K562 (cell line): ENCODE measurements around the gene SCAPER. TPM values are rescaled to one million over a fixed set of nuclear protein-coding genes. Genes with fewer than 3 reads are reported as not detected.

ENCODE experiments used
- ATAC-seq: fragments of 200-7000 bp; cut with Tn5 transposase; 3 replicates; pipeline ENCODE4 v1.9.1; 2020; ENCODE audit warnings: moderate library complexity
- BruUV-seq: library from RNA; stranded (reverse); fragments of 400-500 nt; replicated peaks from 2 replicates; lab custom pipeline; 2021; lab: Mats Ljungman, UMichigan
- CTCF ChIA-PET: fragments of 300-600 bp; formaldehyde crosslinking; extraction: SDS; loops from one replicate; lab custom pipeline; 2021; ENCODE audit warnings: low intra/inter-chr PET ratio; lab: Yijun Ruan, JAX
- POLR2A ChIA-PET: fragments of 300-600, 350-650 bp; sonication (Branson Sonifier 250); formaldehyde crosslinking; extraction: SDS; loops from one replicate; lab custom pipeline; 2021; ENCODE audit warnings: antibody characterized with exemption, inconsistent platforms; lab: Yijun Ruan, JAX
- DNase-seq, 4 experiments: peaks; one replicate each; pipeline versions ENCODE4 v3.0.0 to v3.0.0-alpha.2; 2011 to 2018; ENCODE audit warnings: low spot score in 3 of 4, mixed read lengths in 3 of 4; ENCODE audit errors: extremely low read depth in 1 of 4
- FAIRE-seq: peaks from 2 replicates; lab custom pipeline; 2011; peaks lifted over from hg19 to GRCh38; lab: Jason Lieb, UNC
- H2AFZ ChIP-seq: 2 replicates; pipeline ENCODE4 v1.6.0; 2011; ENCODE audit warnings: low read depth, low read length, control low read depth, inconsistent platforms
- H3K27ac ChIP-seq: fragments of 200-600 bp; 3 replicates; pipeline ENCODE4 v1.8.0; 2011; ENCODE audit warnings: low read depth, mild to moderate bottlenecking, control low read depth, inconsistent platforms, low read length, moderate library complexity, mixed read lengths; ENCODE audit errors: extremely low read depth
- H3K27me3 ChIP-seq, 2 experiments: fragments of 300-600 bp in 1 of 2; 2 replicates in 1 of 2; 3 replicates in 1 of 2; pipeline versions ENCODE4 v1.6.0 to v1.8.0; 2011; ENCODE audit warnings: inconsistent platforms in 2 of 2, low read length in 2 of 2, mild to moderate bottlenecking in 1 of 2, mixed read lengths in 1 of 2, moderate library complexity in 1 of 2; ENCODE audit not compliant: control insufficient read depth in 2 of 2, insufficient read depth in 2 of 2
- H3K36me3 ChIP-seq: fragments of 300-600 bp; 3 replicates; pipeline ENCODE4 v1.8.0; 2011; ENCODE audit warnings: mild to moderate bottlenecking, low read length, inconsistent platforms; ENCODE audit not compliant: control insufficient read depth, insufficient read depth
- H3K4me1 ChIP-seq, 2 experiments: fragments of 200-600 bp in 1 of 2; replicated peaks in 1 of 2; 2 replicates in 1 of 2; 3 replicates in 1 of 2; pipeline versions ENCODE4 v1.5.1 to v1.8.0; 2011; ENCODE audit warnings: inconsistent platforms in 2 of 2, low read length in 2 of 2, mild to moderate bottlenecking in 1 of 2, mixed read lengths in 1 of 2, moderate library complexity in 1 of 2; ENCODE audit not compliant: control insufficient read depth in 2 of 2, insufficient read depth in 2 of 2
- H3K4me2 ChIP-seq: 2 replicates; pipeline ENCODE4 v1.6.1; 2011; ENCODE audit warnings: low read length, control low read depth, inconsistent platforms, mixed read lengths; ENCODE audit not compliant: insufficient read depth
- H3K4me3 ChIP-seq: fragments of 200-600 bp; sonication (generic), shearing (Covaris generic); 2 replicates; pipeline ENCODE4 v1.5.1; 2016; ENCODE audit warnings: control low read depth, inconsistent platforms
- H3K79me2 ChIP-seq: fragments of 200-600 bp; 3 replicates; pipeline ENCODE4 v1.8.0; 2011; ENCODE audit warnings: low read length, inconsistent platforms; ENCODE audit not compliant: control insufficient read depth, insufficient read depth
- H3K9ac ChIP-seq, 2 experiments: 2 replicates each; pipeline versions ENCODE4 v1.6.0 to v1.6.1; 2011; ENCODE audit warnings: low read depth in 2 of 2, low read length in 2 of 2, control low read depth in 1 of 2, inconsistent platforms in 1 of 2, mild to moderate bottlenecking in 1 of 2, mixed read lengths in 1 of 2; ENCODE audit not compliant: insufficient read depth in 1 of 2
- H3K9me1 ChIP-seq: one replicate; pipeline ENCODE4 v1.6.0; 2011; ENCODE audit warnings: inconsistent platforms, mild to moderate bottlenecking, low read length, moderate library complexity; ENCODE audit not compliant: control insufficient read depth, insufficient read depth
- H3K9me3 ChIP-seq: replicated peaks from 2 replicates; pipeline ENCODE4 v1.5.1; 2011; ENCODE audit warnings: low read depth, low read length, inconsistent platforms; ENCODE audit not compliant: control insufficient read depth, insufficient read depth
- H4K20me1 ChIP-seq: replicated peaks from 2 replicates; pipeline ENCODE4 v1.6.1; 2011; ENCODE audit warnings: low read length, inconsistent platforms, mixed read lengths; ENCODE audit not compliant: control insufficient read depth, insufficient read depth
- CBX3 ChIP-seq, 2 experiments: IDR thresholded peaks; 1 replicate in 1 of 2; 2 replicates in 1 of 2; pipeline ENCODE4 v1.6.1; 2012; ENCODE audit warnings: inconsistent platforms in 2 of 2, low read length in 2 of 2, borderline replicate concordance in 1 of 2, control low read depth in 1 of 2
- MAFK ChIP-seq: IDR thresholded peaks from 2 replicates; pipeline ENCODE4 v1.6.1; 2011; ENCODE audit warnings: low read length, improper control_type of control experiment
- ZNF407 ChIP-seq: fragments of 450-650 bp; IDR thresholded peaks from 2 replicates; pipeline ENCODE4 v1.6.1; 2016; ENCODE audit warnings: low read depth
- WGBS: fragments of 100-300 bp; shearing (Covaris generic); methylation state at CpG from one replicate; pipeline ENCODE4 v1.1.6; 2016; ENCODE audit warnings: low coverage, mixed read lengths; ENCODE audit not compliant: insufficient coverage; ENCODE audit errors: missing lambda C conversion rate; 5-methylcytosine and 5-hydroxymethylcytosine counted together
- in situ Hi-C: fragments of 300-500 bp; cut with MboI; formaldehyde crosslinking; loops from 4 replicates; pipeline ENCODE4 v1.15.0; 2018; ENCODE audit warnings: inconsistent platforms, mixed read lengths
- intact Hi-C: fragments of 100-400 bp; cut with micrococcal nuclease; formaldehyde crosslinking; loops from 2 replicates; pipeline ENCODE4 v1.14.2; 2022
- polyA plus RNA-seq, 8 experiments: library from polyadenylated mRNA; depleted of rRNA in 4 of 8; stranded (reverse) in 5 of 8; unstranded in 3 of 8; fragments of >200 nt; fragmentation: Nextera tagmentation in 2 of 8; fragmentation: Illumina TruSeq in 1 of 8; extraction: Ambion mirVana in 2 of 8; extraction: Trizol in 1 of 8; gene quantifications; 2 replicates each; pipeline versions ENCODE4 v1.2.1 to v1.2.3, GENCODE V29; 2011 to 2014; ENCODE audit warnings: inconsistent platforms in 1 of 8, missing spikeins in 1 of 8
- total RNA-seq, 7 experiments: library from RNA; depleted of rRNA in 6 of 7; stranded (reverse); fragments of >200 nt in 6 of 7; fragmentation: Illumina TruSeq in 2 of 7; extraction: Trizol in 2 of 7; gene quantifications; 2 replicates each; pipeline versions ENCODE4 v1.2.1 to v1.2.3, GENCODE V29; 2011 to 2021; ENCODE audit warnings: low replicate concordance in 1 of 7

The SCAPER gene
- total and polyA plus RNA-seq, 9 of the 15 experiments (the other 6 are each of a cell fraction or from before 2014, with no cell fraction given): 1.3 to 5.7 (median 3.2) TPM

- Histone ChIP-seq H3K4me1 (no peaks in the 10 kb centered on the region), H3K4me3 (no peak overlapping the region), H3K79me2 (no peaks in the 10 kb centered on the region), H3K9ac (no peak overlapping the region), H2AFZ (no peak overlapping the region), H3K9me3 (no peaks in the 10 kb centered on the region), H3K27me3 (no peaks in the 10 kb centered on the region), H3K27ac (no peak overlapping the region), H3K9me1 (no peaks in the 10 kb centered on the region), H3K36me3 (no peaks in the 10 kb centered on the region), H4K20me1 (no peaks in the 10 kb centered on the region), H3K4me2 (no peak overlapping the region)
- no peak for TF ChIP-seq CBX3 (IDR thresholded peaks at IDR 0.05; ENCODE audit: borderline replicate concordance in 1 of 2, low read length in 2 of 2)
- BruUV-seq: no TSS peak
- DNase-seq (no peak), FAIRE-seq (no peak), ATAC-seq (no peak)
- ChIA-PET CTCF (no interaction called here), POLR2A (no interaction called here)
- in situ Hi-C loops: no loop called here
- intact Hi-C loops: no loop called here
Measured at GRCh38 chr15:76470691-76471090, 434.4 kb downstream of the SCAPER start.

GRCh38 chr15:76468722-76469121 lies 436.4 kb downstream of the SCAPER start:
- Histone ChIP-seq H3K4me3 (no peak overlapping the region), H4K20me1 (no peaks in the 10 kb centered on the region), H2AFZ (no peak overlapping the region), H3K27ac (no peak overlapping the region), H3K27me3 (no peaks in the 10 kb centered on the region), H3K79me2 (no peaks in the 10 kb centered on the region), H3K36me3 (no peaks in the 10 kb centered on the region), H3K9ac (no peak overlapping the region), H3K4me2 (no peak overlapping the region), H3K9me1 (no peaks in the 10 kb centered on the region), H3K9me3 (no peaks in the 10 kb centered on the region), H3K4me1 (no peaks in the 10 kb centered on the region)
- in situ Hi-C loops (no loop called here), intact Hi-C loops (no loop called here)
- POLR2A ChIA-PET: no interaction called here
- CTCF ChIA-PET: no interaction called here
- BruUV-seq: no TSS peak
- WGBS: 0% methylated on average over 2 of the region's 2 CpGs
- no peak for ATAC-seq
- no peak for FAIRE-seq
- TF ChIP-seq MAFK (peak; percentile 9; the same call in 1 of the 2 replicates), ZNF407 (no peak)
- DNase-seq: no peak
